Keratinocyte (primary cell): ENCODE data around the gene TNIK.

ENCODE experiments used
- CTCF ChIP-seq, 3 experiments: IDR thresholded peaks in 1 of 3; conservative IDR thresholded peaks in 1 of 3; optimal IDR thresholded peaks in 1 of 3; 2 replicates in 2 of 3; 3 replicates in 1 of 3; pipeline versions ENCODE3 to v1.5.1; 2011; ENCODE audit warnings: low read length in 3 of 3, mild to moderate bottlenecking in 3 of 3, moderate library complexity in 2 of 3, control low read depth in 1 of 3, inconsistent platforms in 1 of 3; ENCODE audit not compliant: insufficient read depth in 2 of 3; ENCODE audit errors: extremely low read depth in 1 of 3
- EZH2 ChIP-seq: IDR thresholded peaks from one replicate; pipeline ENCODE4 v1.6.1; 2012; ENCODE audit warnings: inconsistent platforms, mild to moderate bottlenecking, low read length, moderate library complexity

- TF ChIP-seq EZH2: no peak
- no peak for TF ChIP-seq CTCF (optimal IDR thresholded peaks at IDR 0.05 in 1 of 3, IDR thresholded peaks at IDR 0.05 in 1 of 3, conservative IDR thresholded peaks at IDR 0.05 in 1 of 3; ENCODE audit: extremely low read depth in 1 of 3, insufficient read depth in 2 of 3, low read length in 3 of 3)
Measured at GRCh38 chr3:171065732-171066131, 394.5 kb downstream of the TNIK start.
